Astrocyte (in vitro differentiated cells and primary cell): ENCODE measurements around the gene MTMR11. TPM values are rescaled to one million over a fixed set of nuclear protein-coding genes. Genes with fewer than 3 reads are reported as not detected.

Experiments used
- DNase-seq: peaks from one replicate; pipeline ENCODE4 v3.0.0-alpha.2; 2010; ENCODE audit warnings: low read depth
- FAIRE-seq: peaks from 2 replicates; lab custom pipeline; 2011; peaks lifted over from hg19 to GRCh38; lab: Jason Lieb, UNC
- H2AFZ ChIP-seq: 2 replicates; pipeline ENCODE4 v1.6.0; 2012; ENCODE audit warnings: low read depth, low read length, inconsistent platforms
- H3K27ac ChIP-seq: 2 replicates; pipeline ENCODE4 v1.5.1; 2011; ENCODE audit warnings: low read depth, low read length, inconsistent platforms
- H3K27me3 ChIP-seq: 2 replicates; pipeline ENCODE4 v1.6.0; 2011; ENCODE audit warnings: low read length, inconsistent platforms; ENCODE audit not compliant: insufficient read depth
- H3K36me3 ChIP-seq: 2 replicates; pipeline ENCODE4 v1.5.1; 2011; ENCODE audit warnings: low read length, inconsistent platforms; ENCODE audit not compliant: insufficient read depth
- H3K4me1 ChIP-seq: 2 replicates; pipeline ENCODE4 v1.5.1; 2011; ENCODE audit warnings: low read length, inconsistent platforms; ENCODE audit not compliant: insufficient read depth
- H3K4me2 ChIP-seq: 2 replicates; pipeline ENCODE4 v1.6.0; 2012; ENCODE audit warnings: low read length, inconsistent platforms
- H3K4me3 ChIP-seq: 2 replicates; pipeline ENCODE4 v1.5.1; 2011; ENCODE audit warnings: low read depth, mild to moderate bottlenecking, low read length, inconsistent platforms; ENCODE audit not compliant: insufficient read depth
- H3K79me2 ChIP-seq: 2 replicates; pipeline ENCODE4 v1.6.0; 2012; ENCODE audit warnings: mild to moderate bottlenecking, low read length, inconsistent platforms; ENCODE audit not compliant: insufficient read depth
- H3K9ac ChIP-seq: 2 replicates; pipeline ENCODE4 v1.6.0; 2012; ENCODE audit warnings: mild to moderate bottlenecking, low read length, inconsistent platforms
- H3K9me3 ChIP-seq: 2 replicates; pipeline ENCODE4 v1.5.1; 2012; ENCODE audit warnings: low read depth, mild to moderate bottlenecking, low read length, inconsistent platforms; ENCODE audit not compliant: insufficient read depth
- H4K20me1 ChIP-seq: 2 replicates; pipeline ENCODE4 v1.6.0; 2012; ENCODE audit warnings: low read length, inconsistent platforms; ENCODE audit not compliant: insufficient read depth
- H3K27ac Mint-ChIP-seq: one replicate; pipeline ENCODE4 v1.8.0; 2021; ENCODE audit warnings: mild to moderate bottlenecking, mixed read lengths; ENCODE audit not compliant: unreplicated experiment
- H3K27me3 Mint-ChIP-seq: one replicate; pipeline ENCODE4 v1.8.0; 2021; ENCODE audit warnings: low read depth, mixed read lengths; ENCODE audit not compliant: unreplicated experiment
- H3K36me3 Mint-ChIP-seq: one replicate; pipeline ENCODE4 v1.8.0; 2021; ENCODE audit warnings: low read depth, mixed read lengths; ENCODE audit not compliant: unreplicated experiment
- H3K4me1 Mint-ChIP-seq: one replicate; pipeline ENCODE4 v1.8.0; 2021; ENCODE audit warnings: low read depth, mixed read lengths; ENCODE audit not compliant: unreplicated experiment
- H3K4me3 Mint-ChIP-seq: one replicate; pipeline ENCODE4 v1.8.0; 2021; ENCODE audit warnings: mild to moderate bottlenecking, moderate library complexity, mixed read lengths; ENCODE audit not compliant: unreplicated experiment
- H3K9me3 Mint-ChIP-seq: one replicate; pipeline ENCODE4 v1.8.0; 2021; ENCODE audit warnings: mild to moderate bottlenecking, mixed read lengths; ENCODE audit not compliant: unreplicated experiment
- CTCF ChIP-seq: IDR thresholded peaks from 2 replicates; pipeline ENCODE4 v1.5.1; 2011; ENCODE audit warnings: low read depth, mild to moderate bottlenecking, inconsistent platforms, low read length, moderate library complexity; ENCODE audit not compliant: insufficient read depth
- EZH2 ChIP-seq: IDR thresholded peaks from 2 replicates; pipeline ENCODE4 v1.6.1; 2012; ENCODE audit warnings: mild to moderate bottlenecking, low read length, inconsistent platforms; ENCODE audit not compliant: insufficient read depth
- total RNA-seq: library from RNA; stranded (reverse); gene quantifications from 2 replicates; pipeline ENCODE4 v1.2.1, GENCODE V29; 2021

Gene MTMR11
- total RNA-seq, 1 donor from 2014 or later, result 5.0 TPM

DNA sequence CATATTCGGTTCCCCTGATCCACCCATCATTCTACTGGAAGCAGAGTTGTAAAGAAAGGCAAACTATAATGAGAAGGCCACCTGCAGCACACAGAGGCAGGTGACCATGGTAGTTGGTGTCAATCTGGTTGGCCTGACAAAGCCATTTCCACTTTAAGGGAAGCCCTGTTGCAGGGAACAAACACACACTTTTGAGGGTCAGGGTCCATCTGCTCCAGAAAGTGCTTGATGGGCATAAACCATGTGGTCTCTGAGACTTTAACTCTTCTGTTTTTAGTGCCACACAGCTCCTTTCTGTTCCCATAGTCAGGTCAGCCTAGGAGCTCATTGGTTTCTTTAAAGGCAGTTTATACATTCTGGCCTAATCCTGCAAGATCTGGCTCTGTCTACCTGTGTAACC, 54.8 kb downstream of the MTMR11 start:
- H4K20me1 ChIP-seq, result peaks cover 16% of the 10 kb centered on the region
- Mint-ChIP-seq H3K27me3 (no peaks in the 10 kb centered on the region), H3K4me3 (no peak overlapping the region), H3K36me3 (peaks cover 1% of the 10 kb centered on the region), H3K27ac (no peak overlapping the region), H3K4me1 (peaks cover 2% of the 10 kb centered on the region), H3K9me3 (no peaks in the 10 kb centered on the region)
- no peaks in the 10 kb centered on the region for H3K36me3 ChIP-seq
- no peak overlapping the region for H3K4me3 ChIP-seq
- no peaks in the 10 kb centered on the region for H3K27me3 ChIP-seq
- no peaks in the 10 kb centered on the region for H3K9me3 ChIP-seq
- peaks cover 17% of the 10 kb centered on the region for H3K79me2 ChIP-seq
- no peak for TF ChIP-seq CTCF
- no peak overlapping the region for H2AFZ ChIP-seq
- no peak overlapping the region for H3K9ac ChIP-seq
- no peak overlapping the region for H3K4me2 ChIP-seq
- H3K4me1 ChIP-seq, result peaks cover 10% of the 10 kb centered on the region
- no peak overlapping the region for H3K27ac ChIP-seq
- FAIRE-seq (no peak), DNase-seq (no peak)

DNA sequence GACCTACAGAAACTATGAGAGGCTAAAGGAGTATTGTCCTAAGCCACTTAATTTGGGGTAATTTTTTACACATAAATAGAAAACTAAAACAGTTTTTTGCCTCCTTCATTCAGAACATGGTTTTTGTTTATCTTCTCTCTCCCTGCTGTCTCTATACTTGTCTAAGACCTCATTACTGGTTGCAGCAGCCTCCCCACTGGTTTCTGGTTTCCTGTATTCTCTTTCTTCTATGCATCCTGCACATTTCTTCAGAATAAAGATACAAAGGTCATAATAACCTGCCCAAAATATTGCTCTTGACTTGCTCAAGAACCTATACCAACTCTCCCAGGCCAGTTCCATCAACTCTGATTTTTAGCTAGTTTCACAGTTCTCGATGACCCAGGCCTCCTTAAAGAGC, 57.1 kb downstream of the MTMR11 start:
- H3K4me3 Mint-ChIP-seq, result no peak overlapping the region
- TF ChIP-seq CTCF (no peak), EZH2 (no peak)
- H3K4me1 Mint-ChIP-seq, result peaks cover 2% of the 10 kb centered on the region
- H3K27ac ChIP-seq, result no peak overlapping the region
- no peak overlapping the region for H3K9ac ChIP-seq
- H3K27me3 Mint-ChIP-seq, result no peaks in the 10 kb centered on the region
- H4K20me1 ChIP-seq, result peaks cover 2% of the 10 kb centered on the region
- FAIRE-seq (no peak), DNase-seq (no peak)
- no peaks in the 10 kb centered on the region for H3K36me3 ChIP-seq
- H2AFZ ChIP-seq, result no peak overlapping the region
- H3K4me3 ChIP-seq, result no peak overlapping the region
- peaks cover 1% of the 10 kb centered on the region for H3K36me3 Mint-ChIP-seq
- no peak overlapping the region for H3K27ac Mint-ChIP-seq
- H3K9me3 ChIP-seq, result no peaks in the 10 kb centered on the region
- H3K27me3 ChIP-seq, result no peaks in the 10 kb centered on the region
- no peak overlapping the region for H3K4me2 ChIP-seq
- no peaks in the 10 kb centered on the region for H3K9me3 Mint-ChIP-seq
- peaks cover 12% of the 10 kb centered on the region for H3K79me2 ChIP-seq
- H3K4me1 ChIP-seq, result peaks cover 4% of the 10 kb centered on the region

Other genes starting within 250 kb of the MTMR11 start
- not detected in 2 replicates for gene FCGR1A, start 154.2 kb downstream of the MTMR11 start, total RNA-seq
- 6.1 and 7.0 TPM in 2 replicates for gene BOLA1, start 37.3 kb downstream of the MTMR11 start, total RNA-seq
- 6.4 and 6.8 TPM in 2 replicates for gene SV2A, start 19.0 kb downstream of the MTMR11 start, total RNA-seq
- 73.2 and 74.0 TPM in 2 replicates for gene SF3B4, start 9.1 kb downstream of the MTMR11 start, total RNA-seq
- gene OTUD7B, start 73.8 kb upstream of the MTMR11 start, total RNA-seq, result 31.9 and 33.1 TPM in 2 replicates
- 33.8 and 34.0 TPM in 2 replicates for gene VPS45, start 130.9 kb upstream of the MTMR11 start, total RNA-seq
- gene PLEKHO1, start 213.0 kb upstream of the MTMR11 start, total RNA-seq, result 63.0 and 63.7 TPM in 2 replicates